ENCODE data around the gene MISP. TPM values are rescaled to one million over a fixed set of nuclear protein-coding genes. Genes with fewer than 3 reads are reported as not detected.
A peak's percentile ranks its signal among the peaks of the same experiment; 100 is the strongest.

The MISP gene
- total and polyA plus RNA-seq, 2 of the 13 experiments (the other 11 are each of a cell fraction or from before 2014, with no cell fraction given): 0.67 to 1.3 TPM

- TF ChIP-seq SAFB2 (CRISPR knock-in tag; IDR thresholded peaks at IDR 0.05; ENCODE audit: borderline replicate concordance, low read depth) (0 out of 2 replicates have a peak, but pooled peaks have one; percentile 55), PLSCR1 (CRISPR knock-in tag; IDR thresholded peaks at IDR 0.05; ENCODE audit: borderline replicate concordance) (no peak), ZNF839 (CRISPR knock-in tag; IDR thresholded peaks at IDR 0.05; ENCODE audit: borderline replicate concordance) (no peak), ZNF280D (CRISPR knock-in tag; IDR thresholded peaks at IDR 0.05) (0 out of 2 replicates have a peak, but pooled peaks have one; percentile 82), ZMYM3 (CRISPR knock-in tag; IDR thresholded peaks at IDR 0.05) (peak; percentile 28; the same call in 1 of the 2 replicates), HNRNPUL1 (IDR thresholded peaks at IDR 0.05; ENCODE audit: low read depth, low read length) (no peak), DNMT1 (CRISPR knock-in tag; IDR thresholded peaks at IDR 0.05) (peak; percentile 48; the same call in 1 of the 2 replicates), MEF2D (CRISPR knock-in tag; IDR thresholded peaks at IDR 0.05) (peak; percentile 73), ZNF230 (CRISPR knock-in tag; IDR thresholded peaks at IDR 0.05) (peak; percentile 56; the same call in 1 of the 2 replicates), ZNF142 (CRISPR knock-in tag; IDR thresholded peaks at IDR 0.05) (peak; percentile 69), HOXD1 (CRISPR knock-in tag; IDR thresholded peaks at IDR 0.05) (peak; percentile 81; the same call in 1 of the 2 replicates), MYPOP (CRISPR knock-in tag; IDR thresholded peaks at IDR 0.05) (peak; percentile 74; the same call in 1 of the 2 replicates), ZFP36L1 (CRISPR knock-in tag; IDR thresholded peaks at IDR 0.05) (peak; percentile 68; the same call in 1 of the 2 replicates), ZNF441 (CRISPR knock-in tag; IDR thresholded peaks at IDR 0.05; ENCODE audit: borderline replicate concordance) (no peak), ZNF616 (CRISPR knock-in tag; IDR thresholded peaks at IDR 0.05; ENCODE audit: low read depth) (no peak; the same call in 1 of the 2 replicates), HOXA3 (CRISPR knock-in tag; IDR thresholded peaks at IDR 0.05) (peak; percentile 100)
These were observed 46.0 kb downstream of the MISP start, which contains the start of gene PTBP1 (continued) for GRCh38 chr19:796692-797527.

All from HepG2 (cell line).